Peyer's patch (tissue), 4 donors: Measurements from ENCODE around the gene STK40. TPM values are rescaled to one million over a fixed set of nuclear protein-coding genes. Genes with fewer than 3 reads are reported as not detected.

Experiments
- DNase-seq, 3 donors: peaks; one replicate each; pipeline ENCODE4 v3.0.0-alpha.2; 2017 to 2019
- H3K27ac ChIP-seq, 4 donors: fragments of 200-600 bp; sonication (generic); one replicate each; pipeline ENCODE4 v1.5.1; 2016 to 2019
- H3K27me3 ChIP-seq, 2 donors: fragments of 200-600 bp; sonication (generic); one replicate each; pipeline ENCODE4 v1.5.1; 2019
- H3K36me3 ChIP-seq, 3 donors: fragments of 200-600 bp; sonication (generic); one replicate each; pipeline ENCODE4 v1.5.1; 2016 to 2019
- H3K4me1 ChIP-seq, 4 donors: fragments of 200-600 bp; sonication (generic); one replicate each; pipeline ENCODE4 v1.5.1; 2016 to 2019
- H3K4me3 ChIP-seq, 4 donors: fragments of 200-600 bp; sonication (generic); 1 replicate in 3 of 4; 2 replicates in 1 of 4; pipeline ENCODE4 v1.5.1; 2016 to 2019; ENCODE audit warnings: mild to moderate bottlenecking in 1 of 4
- H3K9me3 ChIP-seq, 4 donors: fragments of 200-600 bp; sonication (generic); one replicate each; pipeline ENCODE4 v1.5.1; 2016 to 2019; ENCODE audit warnings: mild to moderate bottlenecking in 1 of 4
- CTCF ChIP-seq, 6 experiments: fragments of 450-650 bp in 4 of 6; fragments of 200-600 bp in 2 of 6; sonication (generic) in 1 of 6; IDR thresholded peaks; one replicate each; pipeline ENCODE4 v1.5.1; 2017 to 2019; ENCODE audit warnings: antibody characterized with exemption in 6 of 6, mild to moderate bottlenecking in 3 of 6, moderate library complexity in 1 of 6
- POLR2A ChIP-seq, 2 donors: fragments of 450-650 bp; IDR thresholded peaks; one replicate each; pipeline ENCODE4 v1.5.1; 2017; ENCODE audit warnings: antibody characterized with exemption in 2 of 2, mild to moderate bottlenecking in 2 of 2, moderate library complexity in 2 of 2
- total RNA-seq, 4 donors: library from RNA; depleted of rRNA; stranded (reverse); fragments of >200 nt; gene quantifications; one replicate each; pipeline ENCODE4 v1.1.0, GENCODE V29; 2016

Gene STK40
- total RNA-seq, 4 donors from 2014 or later = 14.0 to 30.2 (median 21.5) TPM

- Histone ChIP-seq H3K36me3 (peaks cover 0 to 63% (median 0%) of the 10 kb centered on the region in 3 donors), H3K4me1 (peaks cover 0 to 17% (median 4%) of the 10 kb centered on the region in 4 donors), H3K9me3 (no peaks in the 10 kb centered on the region), H3K4me3 (no peak overlapping the region), H3K27me3 (no peaks in the 10 kb centered on the region), H3K27ac (peak overlapping the region in 2 of 4 donors; percentile 55)
- TF ChIP-seq POLR2A (IDR thresholded peaks at IDR 0.05) (no peak), CTCF (IDR thresholded peaks at IDR 0.05) (no peak)
- no peak for DNase-seq
These were observed 36.5 kb downstream of the STK40 start for GRCh38 chr1:36349241-36349671.

- Histone ChIP-seq H3K27ac (no peak overlapping the region), H3K4me3 (no peak overlapping the region), H3K4me1 (peaks cover 0 to 12% (median 4%) of the 10 kb centered on the region in 4 donors), H3K36me3 (peaks cover 0 to 76% (median 0%) of the 10 kb centered on the region in 3 donors), H3K9me3 (no peaks in the 10 kb centered on the region), H3K27me3 (no peaks in the 10 kb centered on the region)
- TF ChIP-seq POLR2A (IDR thresholded peaks at IDR 0.05) = no peak
- no peak for TF ChIP-seq CTCF (IDR thresholded peaks at IDR 0.05)
- no peak for DNase-seq
These were observed 38.9 kb downstream of the STK40 start for GRCh38 chr1:36346741-36347370.

GRCh38 chr1:36345353-36345752 lies 40.4 kb downstream of the STK40 start:
- TF ChIP-seq POLR2A (IDR thresholded peaks at IDR 0.05) (no peak), CTCF (IDR thresholded peaks at IDR 0.05) (no peak)
- Histone ChIP-seq H3K9me3 (no peaks in the 10 kb centered on the region), H3K4me3 (no peak overlapping the region), H3K36me3 (peaks cover 0 to 82% (median 0%) of the 10 kb centered on the region in 3 donors), H3K27me3 (no peaks in the 10 kb centered on the region), H3K27ac (no peak overlapping the region), H3K4me1 (peaks cover 0 to 4% (median 4%) of the 10 kb centered on the region in 4 donors)
- no peak for DNase-seq

- H3K4me3 ChIP-seq = no peak overlapping the region
These were observed 41.4 kb downstream of the STK40 start for GRCh38 chr1:36344395-36344680.

GRCh38 chr1:36343651-36344394 lies 41.9 kb downstream of the STK40 start:
- no peak overlapping the region for H3K27ac ChIP-seq
- DNase-seq = no peak
- H3K4me3 ChIP-seq = no peak overlapping the region
- no peaks in the 10 kb centered on the region for H3K27me3 ChIP-seq
- TF ChIP-seq CTCF (IDR thresholded peaks at IDR 0.05) (no peak), POLR2A (IDR thresholded peaks at IDR 0.05) (no peak)
- H3K36me3 ChIP-seq = peaks cover 0 to 79% (median 0%) of the 10 kb centered on the region in 3 donors
- peaks cover 0 to 4% (median 0%) of the 10 kb centered on the region in 4 donors for H3K4me1 ChIP-seq
- no peaks in the 10 kb centered on the region for H3K9me3 ChIP-seq

More at GRCh38 chr1:36344395-36344680, 41.4 kb downstream of the STK40 start:
- Histone ChIP-seq H3K36me3 (peaks cover 0 to 82% (median 0%) of the 10 kb centered on the region in 3 donors), H3K4me1 (peaks cover 0 to 4% (median 1%) of the 10 kb centered on the region in 4 donors), H3K27ac (no peak overlapping the region), H3K27me3 (no peaks in the 10 kb centered on the region), H3K9me3 (no peaks in the 10 kb centered on the region)
- no peak for TF ChIP-seq CTCF (IDR thresholded peaks at IDR 0.05)
- no peak for TF ChIP-seq POLR2A (IDR thresholded peaks at IDR 0.05)
- DNase-seq = no peak
